GM21367 (cell line): Measurements from ENCODE around the gene PLEKHH3.

Source experiments
- ATAC-seq: cut with Tn5 transposase; IDR thresholded peaks from one replicate; pipeline ENCODE4 v1.9.1; 2021; ENCODE audit not compliant: unreplicated experiment

The PLEKHH3 gene, protein sequence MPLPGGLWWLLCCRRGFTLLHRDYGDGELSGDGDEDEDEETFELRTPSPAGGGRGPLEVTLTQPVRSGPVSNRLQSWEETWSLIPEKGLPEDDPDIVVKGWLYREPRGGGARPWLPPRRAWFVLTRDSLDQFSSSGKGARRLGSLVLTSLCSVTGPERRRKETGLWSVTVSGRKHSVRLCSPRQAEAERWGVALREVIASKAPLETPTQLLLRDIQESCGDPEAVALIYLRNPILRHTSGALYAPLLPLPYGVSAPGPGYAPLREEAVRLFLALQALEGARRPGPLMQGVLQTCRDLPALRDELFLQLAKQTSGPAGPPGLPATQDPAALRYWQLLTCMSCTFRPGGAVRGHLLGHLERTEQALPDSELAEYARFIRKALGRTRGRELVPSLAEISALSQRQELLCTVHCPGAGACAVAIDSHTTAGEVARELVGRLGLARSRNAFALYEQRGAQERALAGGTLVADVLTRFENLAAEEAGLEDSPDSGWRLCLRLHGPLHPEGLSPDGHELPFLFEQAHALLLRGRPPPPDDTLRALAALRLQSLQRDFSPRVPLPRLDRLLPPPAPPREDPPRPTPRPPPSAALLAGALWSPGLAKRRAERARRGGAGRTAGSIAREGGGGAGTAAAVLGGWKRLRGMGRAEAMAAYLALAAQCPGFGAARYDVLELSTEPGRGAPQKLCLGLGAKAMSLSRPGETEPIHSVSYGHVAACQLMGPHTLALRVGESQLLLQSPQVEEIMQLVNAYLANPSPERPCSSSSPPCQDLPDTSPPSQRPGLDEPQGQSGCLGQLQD

DNA sequence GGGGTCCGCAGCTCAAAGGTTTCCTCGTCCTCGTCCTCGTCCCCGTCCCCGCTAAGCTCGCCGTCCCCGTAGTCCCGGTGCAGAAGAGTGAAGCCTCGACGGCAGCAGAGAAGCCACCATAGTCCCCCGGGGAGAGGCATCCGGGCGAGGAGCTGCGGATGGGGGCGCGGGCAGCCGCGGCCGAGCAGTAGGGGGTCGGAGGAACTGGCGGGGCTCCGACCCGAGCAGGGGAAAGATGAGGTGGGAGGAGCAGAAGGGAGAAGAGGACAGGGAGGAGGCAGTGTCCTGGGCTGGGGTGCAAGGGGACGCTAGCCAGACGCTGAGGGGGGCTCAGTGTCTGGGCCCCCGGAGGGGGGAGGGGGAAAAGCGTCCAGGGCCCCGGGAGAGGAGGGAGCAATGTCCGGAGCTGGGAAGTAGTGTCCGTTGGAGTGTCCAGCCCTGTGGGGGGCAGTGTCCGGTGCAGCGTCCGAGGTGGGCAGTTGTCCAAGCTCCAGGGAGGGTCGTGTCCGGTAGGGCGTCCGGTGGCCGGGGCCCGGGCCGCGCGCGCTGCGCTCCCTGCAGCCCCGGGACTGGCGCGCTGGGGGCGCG lies at the start of gene PLEKHH3:
PLEKHH3 (minus strand) TSS at position 571 of the 588 bp plus-strand sequence; CDS start at position 140, 431 bp downstream.
- no peak for ATAC-seq

DNA sequence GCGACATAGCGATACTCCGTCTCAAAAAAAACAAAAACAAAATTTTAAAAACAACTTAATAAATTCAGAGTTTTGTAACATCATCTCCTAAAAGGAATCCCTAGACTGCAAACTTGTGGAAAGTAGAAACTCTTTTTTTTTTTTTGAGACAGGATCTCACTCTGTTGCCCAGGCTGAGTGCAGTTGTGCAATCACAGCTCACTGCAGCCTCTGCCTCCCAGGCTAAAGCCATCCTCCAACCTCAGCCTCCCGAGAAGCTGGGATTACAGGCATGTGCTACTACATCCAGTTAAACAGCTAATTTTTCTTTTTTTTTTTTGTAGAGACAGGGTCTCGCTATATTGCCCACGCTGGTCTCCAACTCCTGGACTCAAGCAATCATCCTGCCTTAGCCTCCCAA lies 48.3 kb upstream of the PLEKHH3 start:
- ATAC-seq = no peak

DNA sequence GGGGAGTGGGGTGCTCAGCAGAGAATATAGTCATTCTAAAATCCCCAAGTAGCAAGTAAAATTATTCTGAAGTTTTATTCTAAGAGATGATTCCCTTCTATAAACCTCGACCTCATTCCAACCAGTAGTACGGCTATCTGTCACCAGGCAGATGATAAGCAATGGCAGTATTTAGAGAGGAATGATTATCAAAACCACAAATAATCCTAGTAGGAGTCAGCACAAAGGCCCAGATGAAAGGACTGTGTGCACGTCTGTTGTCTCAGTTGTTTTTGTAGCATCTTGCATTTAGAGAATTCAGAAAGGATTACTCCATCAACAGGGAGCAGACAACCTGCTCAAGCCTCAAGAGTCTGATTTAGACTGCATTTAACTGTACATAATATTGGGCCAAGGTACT lies 46.8 kb upstream of the PLEKHH3 start:
- ATAC-seq = no peak

DNA sequence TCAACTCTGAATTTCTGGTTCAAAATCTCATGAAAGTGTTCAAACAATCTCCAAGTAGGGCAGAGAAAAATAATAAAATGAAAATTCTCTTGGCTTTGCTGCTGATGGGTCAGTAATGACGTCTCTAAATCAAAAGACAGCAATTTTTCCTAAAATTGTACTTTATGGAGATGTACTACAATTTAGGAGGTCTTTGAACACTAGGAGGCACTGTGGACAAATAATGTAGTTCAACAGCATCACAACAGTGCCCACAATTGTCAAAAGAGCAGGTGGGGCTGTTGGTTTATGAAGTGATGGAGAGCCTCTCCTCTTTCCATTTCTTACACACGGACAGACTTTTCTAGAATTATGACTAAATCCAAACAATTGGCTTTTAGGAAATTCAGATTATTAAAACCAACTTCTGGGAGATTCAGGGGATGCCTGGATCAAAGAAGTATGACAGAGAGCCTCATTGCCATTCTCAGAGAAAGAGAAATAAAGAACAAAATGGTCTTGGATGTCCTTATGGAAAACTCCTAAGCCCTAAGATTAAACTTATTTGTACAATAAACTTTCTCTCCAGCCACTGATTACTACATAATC lies 44.3 kb upstream of the PLEKHH3 start:
- no peak for ATAC-seq

DNA sequence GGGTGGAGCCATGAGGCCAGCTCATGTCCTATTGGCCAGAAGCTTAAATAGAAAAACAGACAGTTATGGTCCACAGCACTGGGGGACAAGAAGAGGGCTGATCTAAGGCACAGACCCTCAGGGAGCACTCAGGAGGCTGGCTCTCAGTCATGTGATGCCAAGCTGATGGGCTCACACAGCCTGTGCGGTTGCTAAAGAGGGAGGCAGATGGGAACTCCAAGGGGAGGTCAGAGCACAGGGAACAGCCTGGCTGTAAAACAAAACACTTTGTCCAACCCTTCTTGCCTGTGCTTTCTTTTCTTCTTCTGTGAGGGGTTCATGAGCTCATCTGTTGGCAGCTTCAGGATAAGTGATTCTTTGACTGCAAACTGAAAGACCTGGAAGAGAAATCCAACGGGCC lies 32.8 kb upstream of the PLEKHH3 start:
- no peak for ATAC-seq

DNA sequence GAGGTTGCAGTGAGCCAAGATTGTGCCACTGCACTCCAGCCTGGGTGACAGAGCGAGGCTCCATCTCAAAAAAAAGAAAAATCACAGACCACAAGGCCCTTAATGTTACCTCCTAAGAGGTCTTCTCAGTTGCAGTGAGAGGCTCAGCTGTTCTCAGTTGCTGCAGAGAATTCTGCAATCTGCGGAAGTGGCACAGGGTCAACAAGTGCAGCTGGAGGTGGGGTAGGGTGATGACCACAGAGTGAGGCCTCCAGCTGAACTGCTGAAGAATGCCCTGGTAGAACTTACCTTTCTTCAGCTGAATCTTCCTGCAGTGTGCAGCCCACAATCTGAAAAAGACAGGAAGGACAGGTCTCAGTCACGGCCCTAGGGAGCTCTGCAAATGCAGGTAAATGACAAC lies 31.8 kb upstream of the PLEKHH3 start:
- ATAC-seq = no peak

DNA sequence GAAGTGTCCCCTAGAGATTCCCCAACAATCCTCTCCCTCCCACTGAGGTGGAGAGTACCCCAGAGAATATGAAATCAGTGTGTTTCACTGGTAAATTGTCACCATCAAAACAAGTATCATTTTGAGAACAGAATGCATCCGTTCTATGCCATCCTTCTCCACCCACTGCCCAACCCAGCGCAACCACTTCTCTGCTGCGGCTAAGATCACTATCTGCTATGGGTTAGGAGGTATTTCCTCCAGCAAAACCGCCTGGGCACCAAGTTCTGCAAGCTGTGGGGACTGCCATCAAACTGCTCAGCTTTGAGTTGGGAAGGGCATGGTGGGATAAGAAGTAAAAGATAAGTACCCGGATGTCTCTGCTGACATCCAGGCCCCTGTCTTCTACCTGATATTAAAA lies 29.9 kb upstream of the PLEKHH3 start:
- ATAC-seq = no peak

DNA sequence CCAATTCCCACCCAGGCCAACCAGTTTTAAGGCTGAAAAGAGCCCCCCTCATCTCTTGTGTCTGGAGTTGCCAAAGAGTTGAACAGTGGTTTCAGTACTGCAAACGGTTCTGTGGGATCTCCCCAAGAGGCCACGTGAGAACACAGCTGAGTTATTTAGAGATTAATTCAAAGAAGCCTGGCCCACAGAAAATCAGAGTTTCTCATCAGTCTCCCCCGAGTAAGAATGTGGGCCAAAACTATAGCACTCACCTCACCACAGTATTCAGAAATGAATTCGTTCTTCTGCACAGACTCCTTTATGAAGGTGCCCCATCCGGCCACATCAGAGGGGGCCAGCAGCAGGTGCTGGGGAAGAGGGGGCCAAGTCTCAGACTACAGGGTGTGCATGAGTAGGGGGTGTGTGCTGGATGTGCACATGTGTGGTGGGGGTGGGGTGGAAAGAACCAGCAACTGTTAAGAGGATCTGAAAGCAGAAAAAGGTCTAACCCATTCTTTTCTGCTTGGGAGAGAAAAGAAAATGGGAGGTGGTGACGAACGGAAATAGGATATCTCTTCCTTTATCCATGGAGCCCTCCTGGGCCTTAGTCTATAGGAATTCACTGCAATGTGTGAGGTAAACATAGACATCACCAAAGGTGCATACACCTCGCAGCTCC lies 28.2 kb upstream of the PLEKHH3 start:
- peak; percentile 68 for ATAC-seq

DNA sequence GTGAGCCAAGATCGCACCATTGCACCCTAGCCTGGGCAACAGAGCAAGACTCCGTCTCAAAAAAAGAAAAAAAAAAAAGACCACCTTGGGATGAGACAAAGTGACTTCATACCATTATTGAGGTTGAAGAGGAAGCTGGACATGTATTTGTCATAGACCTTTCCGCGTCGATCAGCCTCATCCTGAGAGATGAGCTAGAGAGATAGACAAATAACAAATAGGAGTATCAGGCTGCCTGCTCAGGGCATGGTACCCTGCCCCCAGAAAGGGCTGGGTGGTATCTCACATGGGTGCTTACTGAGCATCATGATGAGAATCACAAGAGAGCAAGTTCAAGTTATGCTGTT lies 27.7 kb upstream of the PLEKHH3 start:
- no peak for ATAC-seq

DNA sequence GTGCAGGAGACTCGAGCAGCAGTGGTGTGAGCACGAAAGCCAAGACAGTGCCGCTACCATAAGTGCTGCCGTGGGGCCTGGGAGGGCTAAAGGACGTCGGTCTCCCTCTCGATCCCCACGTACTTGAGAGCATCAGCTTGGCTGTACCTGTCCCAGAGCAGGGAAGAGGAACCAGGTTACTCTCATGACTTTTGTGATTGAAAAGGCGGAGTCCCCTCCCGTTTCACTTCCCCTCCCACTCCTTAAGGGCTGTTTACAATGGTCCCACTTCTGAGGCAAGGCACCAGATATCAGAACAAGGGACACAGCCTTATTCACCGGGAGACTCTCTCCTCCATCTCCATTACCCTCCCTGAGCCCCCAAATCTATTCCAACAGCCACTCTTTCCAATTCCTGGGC lies 25.7 kb upstream of the PLEKHH3 start:
- no peak for ATAC-seq

DNA sequence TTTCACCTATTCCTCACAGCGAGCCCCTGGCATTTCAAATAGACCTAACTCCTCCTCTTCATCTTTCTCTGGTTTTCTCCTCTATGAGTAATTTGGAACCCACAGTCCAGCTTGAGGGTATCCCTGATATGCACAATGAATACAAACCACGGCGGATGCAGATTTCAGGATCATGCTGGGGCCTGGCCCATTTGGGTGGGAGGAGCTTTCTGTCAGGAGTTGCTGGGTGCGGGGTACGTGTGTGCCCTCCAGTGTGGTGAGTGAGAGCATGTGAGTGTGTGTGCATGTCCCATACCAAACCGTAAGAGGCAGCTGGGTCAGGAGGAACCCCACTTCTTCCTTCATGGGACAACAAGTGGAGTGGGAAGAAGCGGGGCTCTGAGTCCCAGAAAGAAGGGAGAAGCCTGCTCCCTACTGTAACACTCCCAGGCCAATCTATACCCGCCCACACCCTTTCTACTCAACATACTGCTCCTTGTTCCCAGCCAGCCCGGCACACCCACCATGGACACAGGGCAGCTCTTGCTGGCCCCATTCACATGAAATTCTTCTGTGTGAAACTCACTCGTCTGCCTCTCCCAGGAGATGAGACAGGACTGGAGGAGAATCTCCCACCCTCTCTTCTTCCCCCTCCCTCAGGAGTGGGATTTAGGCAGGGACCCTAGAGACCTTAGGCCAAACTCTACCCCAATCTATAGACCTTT lies 23.9 kb upstream of the PLEKHH3 start:
- no peak for ATAC-seq

DNA sequence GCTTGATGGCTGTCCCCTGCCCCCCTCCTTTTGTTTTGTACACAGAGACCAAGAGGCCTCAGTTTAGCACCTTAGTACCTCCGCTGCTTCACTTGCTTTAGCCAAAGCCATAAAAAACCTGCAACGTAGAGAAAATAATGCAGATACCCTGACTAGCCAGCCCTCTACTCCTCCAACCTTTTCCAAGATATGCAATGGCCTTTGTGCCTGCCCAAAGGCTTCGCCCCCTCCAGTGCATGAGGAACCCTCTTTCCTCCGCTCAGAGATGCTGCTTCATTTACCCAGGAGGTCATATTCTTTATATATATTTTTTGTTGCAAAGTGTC lies 22.6 kb upstream of the PLEKHH3 start:
- ATAC-seq = no peak

DNA sequence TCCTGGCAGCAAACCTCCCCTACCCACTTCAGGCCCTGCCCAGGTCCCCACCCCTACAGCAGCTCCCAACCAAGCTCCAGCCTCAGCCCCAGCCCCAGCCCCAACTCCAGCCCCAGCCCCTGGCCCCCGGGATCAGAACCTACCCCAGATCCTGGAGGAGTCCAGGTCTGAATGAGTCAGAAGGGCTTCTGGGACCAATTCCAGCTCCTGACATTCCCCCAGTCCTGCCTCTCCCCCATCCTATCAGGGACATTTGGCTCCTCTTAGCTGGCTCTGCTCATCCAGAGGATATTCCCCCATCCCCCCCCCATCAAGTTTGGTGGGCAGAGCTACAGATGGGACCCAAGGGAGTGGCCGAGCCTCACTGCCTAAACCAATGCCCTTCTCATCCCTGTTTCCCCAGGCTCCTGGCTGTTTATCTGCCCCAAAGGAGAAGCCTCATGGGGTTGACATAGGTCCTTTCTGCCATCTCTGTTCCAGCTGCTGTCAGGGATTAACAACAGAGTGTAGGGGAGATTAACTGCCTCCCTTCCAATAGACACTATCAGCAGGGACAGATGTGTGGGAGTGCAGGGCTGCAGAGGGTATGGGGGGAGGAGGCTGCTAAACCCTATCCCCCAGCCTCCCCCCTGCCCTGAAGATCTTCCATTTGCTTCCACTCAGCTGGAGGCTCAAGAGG lies 22.1 kb upstream of the PLEKHH3 start:
- no peak for ATAC-seq

DNA sequence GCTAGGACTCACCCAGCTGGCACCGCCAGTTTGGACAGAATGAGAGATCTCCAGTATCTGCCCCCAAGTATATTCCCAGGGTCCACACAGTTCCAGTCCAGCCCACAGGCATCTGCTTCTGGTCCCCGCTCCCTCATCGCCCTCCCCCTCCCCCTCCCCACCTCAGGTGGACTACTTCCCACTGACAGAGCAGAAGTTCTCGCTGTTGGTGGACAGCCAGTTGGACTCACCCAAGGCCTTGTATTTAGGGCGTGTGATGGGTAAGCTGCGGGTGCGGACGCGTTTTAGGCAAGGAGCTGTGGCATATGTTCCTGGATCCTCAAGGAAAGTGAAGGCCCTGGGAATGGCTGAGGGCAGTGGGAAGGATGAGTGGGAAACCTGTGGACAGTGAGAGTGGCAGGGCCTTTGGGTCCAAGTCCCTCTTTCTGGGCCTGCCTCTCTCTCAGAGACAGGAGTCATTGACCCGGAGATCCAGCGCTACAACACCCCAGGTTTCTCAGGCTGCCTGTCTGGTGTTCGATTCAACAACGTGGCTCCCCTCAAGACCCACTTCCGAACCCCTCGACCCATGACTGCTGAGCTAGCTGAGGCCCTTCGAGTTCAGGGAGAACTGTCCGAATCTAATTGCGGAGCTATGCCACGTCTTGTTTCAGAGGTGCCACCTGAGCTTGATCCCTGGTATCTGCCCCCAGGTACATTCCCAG lies 20.5 kb upstream of the PLEKHH3 start:
- ATAC-seq = no peak

DNA sequence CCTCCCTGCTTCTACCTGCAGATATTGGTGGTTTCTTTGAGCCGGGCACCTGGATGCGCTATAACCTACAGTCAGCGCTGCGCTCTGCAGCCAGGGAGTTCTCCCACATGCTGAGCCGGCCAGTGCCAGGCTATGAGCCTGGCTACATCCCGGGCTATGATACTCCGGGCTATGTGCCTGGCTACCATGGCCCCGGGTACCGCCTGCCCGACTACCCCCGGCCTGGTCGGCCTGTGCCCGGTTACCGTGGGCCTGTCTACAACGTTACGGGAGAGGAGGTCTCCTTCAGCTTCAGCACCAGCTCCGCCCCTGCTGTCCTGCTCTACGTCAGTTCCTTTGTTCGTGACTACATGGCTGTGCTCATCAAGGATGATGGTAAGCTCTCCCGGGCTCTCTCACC lies 18.7 kb upstream of the PLEKHH3 start:
- no peak for ATAC-seq

DNA sequence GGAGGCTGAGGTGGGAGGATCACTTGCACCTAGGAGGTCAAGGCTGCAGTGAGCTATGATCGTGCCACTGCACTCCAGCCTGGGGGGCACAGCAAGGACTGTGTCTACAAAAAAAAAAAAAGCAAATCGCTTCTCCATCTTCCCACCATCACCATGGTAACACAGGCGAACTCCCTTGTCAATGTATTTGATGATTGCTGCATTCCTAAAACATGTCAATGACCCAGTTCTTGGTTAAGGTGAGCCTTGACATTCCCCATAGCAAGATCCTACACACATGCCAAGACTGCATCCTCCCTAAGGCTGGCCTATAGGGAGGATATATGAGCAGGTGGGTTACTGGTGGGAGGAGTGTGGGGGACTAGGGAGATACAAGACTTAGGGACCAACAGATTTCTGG lies 17.7 kb upstream of the PLEKHH3 start:
- ATAC-seq = no peak

DNA sequence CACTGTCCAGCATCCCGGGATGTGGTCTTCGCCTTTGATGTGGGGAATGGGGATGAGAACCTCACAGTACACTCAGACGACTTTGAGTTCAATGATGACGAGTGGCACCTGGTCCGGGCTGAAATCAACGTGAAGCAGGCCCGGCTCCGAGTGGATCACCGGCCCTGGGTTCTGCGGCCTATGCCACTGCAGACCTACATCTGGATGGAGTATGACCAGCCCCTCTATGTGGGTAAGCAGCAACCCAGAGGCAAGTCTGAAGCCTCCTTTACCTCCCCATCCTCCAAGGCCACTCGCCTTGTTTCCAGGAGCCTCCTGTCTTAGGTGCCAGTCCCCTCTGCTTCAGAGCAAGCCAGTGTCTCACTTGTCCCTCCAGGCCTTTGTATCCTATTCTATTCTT lies 15.7 kb upstream of the PLEKHH3 start:
- no peak for ATAC-seq

DNA sequence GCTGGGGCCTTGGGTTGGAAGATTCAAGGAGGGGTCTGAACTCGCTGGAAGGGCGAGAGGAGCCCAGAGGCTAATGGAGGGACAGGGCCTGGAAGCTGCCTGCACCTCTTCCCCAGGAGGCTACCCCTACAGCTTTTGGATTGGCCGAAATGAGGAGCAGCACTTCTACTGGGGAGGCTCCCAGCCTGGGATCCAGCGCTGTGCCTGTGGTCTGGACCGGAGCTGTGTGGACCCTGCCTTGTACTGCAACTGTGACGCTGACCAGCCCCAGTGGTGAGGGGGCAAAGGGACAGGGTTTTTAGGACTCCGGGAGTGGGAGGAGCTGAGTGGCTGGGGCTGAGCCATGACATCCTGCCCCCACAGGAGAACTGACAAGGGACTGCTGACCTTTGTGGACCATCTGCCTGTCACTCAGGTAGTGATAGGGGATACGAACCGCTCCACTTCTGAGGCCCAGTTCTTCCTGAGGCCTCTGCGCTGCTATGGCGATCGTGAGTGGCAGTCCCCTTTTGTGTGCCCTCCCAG lies 14.3 kb upstream of the PLEKHH3 start:
- no peak for ATAC-seq

DNA sequence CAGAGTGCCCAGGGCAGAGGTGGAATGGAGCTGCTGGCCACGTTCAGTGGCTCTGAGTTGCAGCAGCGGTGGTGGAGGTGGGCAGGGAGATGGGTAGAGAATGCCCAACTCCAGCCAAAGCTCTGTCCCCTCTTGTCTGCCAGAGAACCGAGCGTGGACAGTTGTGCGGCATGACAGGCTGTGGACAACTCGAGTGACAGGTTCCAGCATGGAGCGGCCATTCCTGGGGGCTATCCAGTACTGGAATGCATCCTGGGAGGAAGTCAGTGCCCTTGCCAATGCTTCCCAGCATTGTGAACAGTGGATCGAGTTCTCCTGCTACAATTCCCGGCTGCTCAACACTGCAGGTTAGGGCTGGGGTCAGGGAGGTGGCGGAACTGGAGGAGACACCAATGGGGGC lies 13.8 kb upstream of the PLEKHH3 start:
- no peak for ATAC-seq
